H1 (cell line): ENCODE data around the gene TM9SF3. TPM values are rescaled to one million over a fixed set of nuclear protein-coding genes. Genes with fewer than 3 reads are reported as not detected.

ENCODE experiments used
- CTCF ChIA-PET: fragments of 300-600 bp; sonication (Branson Sonifier 250); formaldehyde crosslinking; loops from one replicate; lab custom pipeline; 2021; ENCODE audit not compliant: partially characterized antibody; lab: Charles Lee
- POLR2A ChIA-PET: fragments of 300-600 bp; sonication (Branson Sonifier 250); formaldehyde crosslinking; loops from one replicate; lab custom pipeline; 2021; ENCODE audit warnings: inconsistent platforms; ENCODE audit not compliant: partially characterized antibody; lab: Charles Lee
- DNase-seq, 2 experiments: peaks; one replicate each; pipeline versions ENCODE4 v3.0.0 to v3.0.0-alpha.2; 2010 to 2022; ENCODE audit warnings: low spot score in 2 of 2, low read depth in 1 of 2, mixed read lengths in 1 of 2
- FAIRE-seq: peaks from 2 replicates; lab custom pipeline; 2011; peaks lifted over from hg19 to GRCh38; lab: Jason Lieb, UNC
- H2AFZ ChIP-seq: 2 replicates; pipeline ENCODE4 v1.8.1; 2012; ENCODE audit warnings: low read length, inconsistent platforms
- H2AK5ac ChIP-seq: 2 replicates; pipeline ENCODE4 v1.6.1; 2013; ENCODE audit warnings: low read depth, low read length
- H2BK120ac ChIP-seq: replicated peaks from 2 replicates; pipeline ENCODE3; 2013; ENCODE audit warnings: low read depth, low read length, inconsistent platforms
- H2BK12ac ChIP-seq: 2 replicates; pipeline ENCODE4 v1.6.1; 2013; ENCODE audit warnings: low read depth, low read length
- H2BK15ac ChIP-seq: 2 replicates; pipeline ENCODE4 v1.6.1; 2013; ENCODE audit warnings: low read length
- H2BK20ac ChIP-seq: 2 replicates; pipeline ENCODE4 v1.6.1; 2013; ENCODE audit warnings: low read length
- H2BK5ac ChIP-seq: 2 replicates; pipeline ENCODE4 v1.6.1; 2013; ENCODE audit warnings: low read depth, low read length
- H3K14ac ChIP-seq: 2 replicates; pipeline ENCODE4 v1.6.1; 2013; ENCODE audit warnings: inconsistent platforms; ENCODE audit not compliant: insufficient read length
- H3K18ac ChIP-seq: 2 replicates; pipeline ENCODE4 v1.6.1; 2013; ENCODE audit warnings: low read length; ENCODE audit errors: extremely low read depth
- H3K23ac ChIP-seq: 2 replicates; pipeline ENCODE4 v1.6.1; 2013; ENCODE audit warnings: inconsistent platforms; ENCODE audit not compliant: insufficient read length
- H3K23me2 ChIP-seq: 2 replicates; pipeline ENCODE4 v1.6.1; 2013; ENCODE audit warnings: low read depth, low read length
- H3K27ac ChIP-seq: 2 replicates; pipeline ENCODE4 v1.6.1; 2011; ENCODE audit warnings: low read depth, low read length, inconsistent platforms
- H3K27me3 ChIP-seq, 4 experiments: replicated peaks in 1 of 4; 1 replicate in 1 of 4; 2 replicates in 3 of 4; pipeline versions ENCODE4 v1.6.1 to v1.8.1; 2011 to 2013; ENCODE audit warnings: low read length in 3 of 4, mild to moderate bottlenecking in 3 of 4, inconsistent platforms in 2 of 4, mixed read lengths in 2 of 4, moderate library complexity in 1 of 4; ENCODE audit not compliant: control insufficient read depth in 3 of 4, insufficient read depth in 3 of 4; ENCODE audit errors: extremely low read depth in 1 of 4
- H3K36me3 ChIP-seq, 4 experiments: 2 replicates each; pipeline versions ENCODE4 v1.6.1 to v1.8.1; 2011 to 2013; ENCODE audit warnings: mild to moderate bottlenecking in 4 of 4, low read length in 3 of 4, moderate library complexity in 2 of 4, control low read depth in 1 of 4, inconsistent platforms in 1 of 4; ENCODE audit not compliant: insufficient read depth in 4 of 4, control insufficient read depth in 2 of 4
- H3K4ac ChIP-seq: replicated peaks from 2 replicates; pipeline ENCODE3; 2013; ENCODE audit warnings: low read length, low read depth, mixed read lengths, inconsistent platforms; ENCODE audit not compliant: insufficient read length
- H3K4me1 ChIP-seq, 4 experiments: replicated peaks in 1 of 4; 1 replicate in 1 of 4; 2 replicates in 3 of 4; pipeline versions ENCODE4 v1.6.1 to v1.8.1; 2011 to 2013; ENCODE audit warnings: low read length in 3 of 4, inconsistent platforms in 2 of 4, mixed read lengths in 1 of 4; ENCODE audit not compliant: insufficient read depth in 4 of 4, control insufficient read depth in 3 of 4
- H3K4me2 ChIP-seq, 2 experiments: 2 replicates each; pipeline versions ENCODE4 v1.6.1 to v1.8.1; 2011 to 2013; ENCODE audit warnings: low read depth in 2 of 2, low read length in 2 of 2, control low read depth in 1 of 2, inconsistent platforms in 1 of 2, mild to moderate bottlenecking in 1 of 2; ENCODE audit not compliant: insufficient read depth in 1 of 2
- H3K4me3 ChIP-seq, 4 experiments: fragments of 200-600, 300-600 bp in 1 of 4; sonication (generic), shearing (Covaris generic), sonication (Bioruptor Twin) in 1 of 4; 2 replicates each; pipeline versions ENCODE4 v1.5.1 to v1.8.1; 2011 to 2016; ENCODE audit warnings: low read length in 4 of 4, low read depth in 3 of 4, control low read depth in 2 of 4, inconsistent platforms in 2 of 4, mild to moderate bottlenecking in 2 of 4, mixed read lengths in 1 of 4, moderate library complexity in 1 of 4; ENCODE audit not compliant: insufficient read depth in 2 of 4; ENCODE audit errors: extremely low read depth in 1 of 4
- H3K56ac ChIP-seq: replicated peaks from 2 replicates; pipeline ENCODE3; 2013; ENCODE audit warnings: low read depth, mild to moderate bottlenecking, mixed read lengths, low read length, inconsistent platforms; ENCODE audit not compliant: insufficient read length
- H3K79me1 ChIP-seq: 2 replicates; pipeline ENCODE4 v1.6.1; 2013; ENCODE audit warnings: low read depth, low read length, control low read depth
- H3K79me2 ChIP-seq, 2 experiments: 2 replicates each; pipeline versions ENCODE4 v1.6.1 to v1.8.1; 2012 to 2013; ENCODE audit warnings: low read length in 2 of 2, mild to moderate bottlenecking in 2 of 2, inconsistent platforms in 1 of 2; ENCODE audit not compliant: insufficient read depth in 2 of 2, control insufficient read depth in 1 of 2
- H3K9ac ChIP-seq, 4 experiments: replicated peaks in 1 of 4; 1 replicate in 1 of 4; 2 replicates in 3 of 4; pipeline versions ENCODE4 v1.6.1 to v1.8.1; 2011 to 2013; ENCODE audit warnings: low read depth in 3 of 4, low read length in 3 of 4, control low read depth in 2 of 4, mild to moderate bottlenecking in 2 of 4, moderate library complexity in 2 of 4, inconsistent platforms in 1 of 4; ENCODE audit errors: extremely low read depth in 1 of 4
- H3K9me3 ChIP-seq, 2 experiments: 2 replicates each; pipeline versions ENCODE4 v1.6.1 to v1.8.1; 2012 to 2013; ENCODE audit warnings: mild to moderate bottlenecking in 2 of 2, moderate library complexity in 2 of 2, control low read depth in 1 of 2, inconsistent platforms in 1 of 2, low read depth in 1 of 2, low read length in 1 of 2, mixed read lengths in 1 of 2; ENCODE audit not compliant: insufficient read depth in 2 of 2
- H4K20me1 ChIP-seq, 2 experiments: replicated peaks in 1 of 2; 2 replicates each; pipeline versions ENCODE3 to v1.8.1; 2011 to 2013; ENCODE audit warnings: inconsistent platforms in 2 of 2, low read length in 2 of 2, mild to moderate bottlenecking in 1 of 2; ENCODE audit not compliant: insufficient read depth in 2 of 2, control insufficient read depth in 1 of 2
- H4K5ac ChIP-seq: 2 replicates; pipeline ENCODE4 v1.6.1; 2013; ENCODE audit warnings: low read length, low read depth, mixed read lengths, inconsistent platforms; ENCODE audit not compliant: insufficient read length
- H4K8ac ChIP-seq: 2 replicates; pipeline ENCODE4 v1.8.0; 2013; ENCODE audit warnings: mild to moderate bottlenecking, moderate library complexity, low read length, inconsistent platforms; ENCODE audit not compliant: insufficient read depth; ENCODE audit errors: extremely low read depth
- H4K91ac ChIP-seq: replicated peaks from 2 replicates; pipeline ENCODE3; 2013; ENCODE audit warnings: low read length, mixed read lengths, inconsistent platforms; ENCODE audit not compliant: insufficient read length
- ASH2L ChIP-seq: fragments of 200-600, 300-600 bp; sonication (generic); IDR thresholded peaks from one replicate; pipeline ENCODE4 v1.7.1; 2017; ENCODE audit warnings: low read length
- CHD1 ChIP-seq: IDR thresholded peaks from 2 replicates; pipeline ENCODE4 v1.6.1; 2012; ENCODE audit warnings: low read depth, low read length, improper control_type of control experiment
- EGR1 ChIP-seq: IDR thresholded peaks from 2 replicates; pipeline ENCODE4 v1.6.1; 2011; ENCODE audit warnings: low read depth, low read length, borderline replicate concordance
- HDAC2 ChIP-seq, 2 experiments: fragments of 300-600 bp in 1 of 2; sonication (generic) in 1 of 2; IDR thresholded peaks; 2 replicates each; pipeline ENCODE4 v1.6.1; 2011 to 2012; ENCODE audit warnings: low read depth in 2 of 2, low read length in 2 of 2, mild to moderate bottlenecking in 2 of 2, moderate library complexity in 2 of 2, borderline replicate concordance in 1 of 2, inconsistent platforms in 1 of 2
- KDM4A ChIP-seq: IDR thresholded peaks from one replicate; pipeline ENCODE4 v1.7.1; 2012; ENCODE audit warnings: low read depth, mild to moderate bottlenecking, moderate library complexity, low read length, inconsistent platforms; ENCODE audit not compliant: severe bottlenecking
- PHF8 ChIP-seq: fragments of 200-600 bp; sonication (generic); conservative IDR thresholded peaks from 2 replicates; pipeline ENCODE4 v1.7.1; 2012; ENCODE audit warnings: low read depth, mild to moderate bottlenecking, inconsistent platforms, low read length, moderate library complexity
- POU5F1 ChIP-seq: IDR thresholded peaks from 2 replicates; pipeline ENCODE4 v1.6.1; 2011; ENCODE audit warnings: low read depth, mild to moderate bottlenecking, low read length, moderate library complexity
- RNF2 ChIP-seq: fragments of 200-900, 300-1000 bp; sonication (generic); IDR thresholded peaks from 2 replicates; pipeline ENCODE4 v1.7.1; 2016; ENCODE audit warnings: borderline replicate concordance, low read depth, mild to moderate bottlenecking, antibody characterized with exemption, low read length; ENCODE audit not compliant: poor library complexity, severe bottlenecking; ENCODE audit errors: missing control alignments
- YY1 ChIP-seq: IDR thresholded peaks from 2 replicates; pipeline ENCODE4 v1.6.1; 2011; ENCODE audit warnings: low read depth, mild to moderate bottlenecking, low read length
- WGBS, 2 experiments: shearing (Covaris generic) in 1 of 2; methylation state at CpG; one replicate each; pipeline versions ENCODE4 v1.1.6 to v1.1.7; 2013 to 2015; ENCODE audit warnings: low lambda C conversion rate in 2 of 2, mixed read lengths in 2 of 2, inconsistent platforms in 1 of 2, low coverage in 1 of 2, missing lambda C conversion rate in 1 of 2; ENCODE audit not compliant: insufficient replicate concordance in 2 of 2, insufficient coverage in 1 of 2, insufficient read length in 1 of 2; ENCODE audit errors: extremely low coverage in 1 of 2, missing lambda C conversion rate in 1 of 2; 5-methylcytosine and 5-hydroxymethylcytosine counted together
- polyA plus RNA-seq, 7 experiments: library from polyadenylated mRNA; depleted of rRNA in 3 of 7; stranded (reverse) in 5 of 7; unstranded in 2 of 7; fragments of >200 nt in 5 of 7; fragments of 200-250 nt in 2 of 7; gene quantifications; 1 replicate in 5 of 7; 2 replicates in 1 of 7; 4 replicates in 1 of 7; pipeline versions ENCODE4 v1.2.1 to v1.2.3, GENCODE V29; 2011 to 2013; ENCODE audit warnings: missing spikeins in 2 of 7, mixed read lengths in 2 of 7
- total RNA-seq: library from RNA; stranded (reverse); fragmentation: NEBNext Ultra II Directional; extraction: Animal tissue kit (Norgen Biotek cat#: 25700); gene quantifications from 2 replicates; pipeline ENCODE4 v1.2.1, GENCODE V29; 2021
- TF ChIP-seq, protein P1 (sequence below): IDR thresholded peaks from 2 replicates; pipeline ENCODE4 v1.6.1; 2011; ENCODE audit warnings: low read length, improper control_type of control experiment

The TM9SF3 gene
- total and polyA plus RNA-seq, 2 of the 8 experiments (the other 6 are each of a cell fraction or from before 2014, with no cell fraction given): 123 to 127 TPM

DNA sequence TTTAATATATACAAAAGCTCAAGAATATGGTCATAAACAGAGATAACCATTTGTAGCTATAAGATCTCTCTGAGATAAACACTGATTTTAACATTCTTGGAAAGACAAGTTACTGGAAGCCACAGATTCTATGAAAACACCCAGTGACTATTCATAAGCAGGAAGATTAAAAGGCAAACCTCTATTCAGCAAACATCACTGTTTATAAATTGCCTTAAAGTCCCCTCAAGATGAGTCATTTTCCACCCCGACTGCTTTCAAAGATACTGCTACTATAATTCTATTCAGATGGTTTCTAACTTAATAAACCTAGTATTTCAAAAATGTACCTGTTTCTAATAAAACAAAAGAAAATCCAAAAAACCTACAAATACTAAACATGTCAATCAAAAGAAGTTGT, 21.0 kb downstream of the TM9SF3 start:
- Histone ChIP-seq H3K18ac (no peak overlapping the region), H4K8ac (no peak overlapping the region), H2BK20ac (no peak overlapping the region), H3K27ac (no peak overlapping the region), H4K20me1 (no peaks in the 10 kb centered on the region), H3K4ac (no peak overlapping the region), H2BK5ac (no peak overlapping the region), H3K9me3 (no peaks in the 10 kb centered on the region), H4K91ac (no peak overlapping the region), H3K23ac (no peak overlapping the region), H3K23me2 (no peaks in the 10 kb centered on the region), H2BK15ac (no peak overlapping the region), H4K5ac (no peak overlapping the region), H2BK120ac (no peak overlapping the region), H3K79me2 (peaks cover 0 to 60% of the 10 kb centered on the region in 2 experiments; a peak in 3 of 4 replicates), H3K79me1 (peaks cover 4% of the 10 kb centered on the region; the same call in 1 of the 2 replicates), H3K4me1 (no peaks in the 10 kb centered on the region), H2AFZ (no peak overlapping the region), H3K27me3 (no peaks in the 10 kb centered on the region), H3K36me3 (peaks cover 0 to 22% (median 4%) of the 10 kb centered on the region in 4 experiments), H3K56ac (no peak overlapping the region), H2AK5ac (no peak overlapping the region), H2BK12ac (no peak overlapping the region), H3K9ac (no peak overlapping the region), H3K4me3 (no peak overlapping the region), H3K4me2 (no peak overlapping the region), H3K14ac (no peak overlapping the region)
- FAIRE-seq: no peak
- CTCF ChIA-PET: interaction anchor here (1.2 to 3.3 kb wide), 3 partner anchors 8 to 54 kb away, joined by 3 to 9 read pairs (median 3); no protein-coding TSS in a partner anchor
- no peak for TF ChIP-seq EGR1
- TF ChIP-seq, protein P1, sequence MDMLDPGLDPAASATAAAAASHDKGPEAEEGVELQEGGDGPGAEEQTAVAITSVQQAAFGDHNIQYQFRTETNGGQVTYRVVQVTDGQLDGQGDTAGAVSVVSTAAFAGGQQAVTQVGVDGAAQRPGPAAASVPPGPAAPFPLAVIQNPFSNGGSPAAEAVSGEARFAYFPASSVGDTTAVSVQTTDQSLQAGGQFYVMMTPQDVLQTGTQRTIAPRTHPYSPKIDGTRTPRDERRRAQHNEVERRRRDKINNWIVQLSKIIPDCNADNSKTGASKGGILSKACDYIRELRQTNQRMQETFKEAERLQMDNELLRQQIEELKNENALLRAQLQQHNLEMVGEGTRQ: no peak
- TF ChIP-seq CHD1: no peak
- TF ChIP-seq KDM4A: no peak
- TF ChIP-seq RNF2: no peak
- TF ChIP-seq HDAC2 (IDR thresholded peaks at IDR 0.05; ENCODE audit: borderline replicate concordance in 1 of 2, low read depth in 2 of 2, low read length in 2 of 2): no peak
- no peak for TF ChIP-seq POU5F1
- no peak for TF ChIP-seq YY1
- no peak for TF ChIP-seq ASH2L
- TF ChIP-seq PHF8: no peak
- WGBS, 2 experiments: 79% methylated on average over 1 of the region's 1 CpG; no CpG with 5 or more reads in 1 of the 2 experiments
- POLR2A ChIA-PET: interaction anchor here (0.7 kb wide), 1 partner anchor 19 kb away, joined by 3 read pairs; no protein-coding TSS in a partner anchor
- no peak for DNase-seq
